ENCODE data around the gene KRT6C. TPM values are rescaled to one million over a fixed set of nuclear protein-coding genes. Genes with fewer than 3 reads are reported as not detected.
A peak's percentile ranks its signal among the peaks of the same experiment; 100 is the strongest.

Gene KRT6C
- total and polyA plus RNA-seq, 4 experiments from 2014 or later, result not detected

GRCh38 chr12:52423035-52423434 lies 50.6 kb downstream of the KRT6C start:
- H3K27ac Mint-ChIP-seq, result no peak overlapping the region
- H3K27me3 Mint-ChIP-seq, result peaks cover 13 to 22% of the 10 kb centered on the region in 2 donors
- H3K4me1 ChIP-seq (ENCODE audit: insufficient read depth, low read length), result no peaks in the 10 kb centered on the region
- ChIA-PET POLR2A (ENCODE audit: partially characterized antibody) (no interaction called here), CTCF (ENCODE audit: partially characterized antibody) (no interaction called here)
- no peaks in the 10 kb centered on the region for H3K9me3 ChIP-seq (ENCODE audit: control insufficient read depth in 1 of 2, low read length in 2 of 2)
- peak overlapping the region in 1 of 8 donors; percentile 53 for H3K4me3 Mint-ChIP-seq
- H3K4me1 Mint-ChIP-seq, result peaks cover 0 to 1% (median 0%) of the 10 kb centered on the region in 4 donors
- H3K36me3 ChIP-seq (ENCODE audit: insufficient read depth, low read length), result no peaks in the 10 kb centered on the region
- intact Hi-C loops (cut with micrococcal nuclease), result no loop called here
- H3K9me3 Mint-ChIP-seq, result no peaks in the 10 kb centered on the region
- H3K4me3 ChIP-seq (ENCODE audit: low read length in 2 of 2), result no peak overlapping the region
- H3K27ac ChIP-seq (ENCODE audit: low read depth, low read length), result no peak overlapping the region
- no peak for DNase-seq
- no peaks in the 10 kb centered on the region for H3K36me3 Mint-ChIP-seq
- H3K27me3 ChIP-seq (ENCODE audit: insufficient read depth, low read length), result no peaks in the 10 kb centered on the region

GRCh38 chr12:52419656-52420055 lies 53.9 kb downstream of the KRT6C start:
- Histone ChIP-seq H3K4me1 (ENCODE audit: insufficient read depth, low read length) (no peaks in the 10 kb centered on the region), H3K9me3 (ENCODE audit: control insufficient read depth in 1 of 2, low read length in 2 of 2) (no peaks in the 10 kb centered on the region), H3K27ac (ENCODE audit: low read depth, low read length) (no peak overlapping the region), H3K27me3 (ENCODE audit: insufficient read depth, low read length) (no peaks in the 10 kb centered on the region), H3K4me3 (ENCODE audit: low read length in 2 of 2) (no peak overlapping the region), H3K36me3 (ENCODE audit: insufficient read depth, low read length) (no peaks in the 10 kb centered on the region)
- ChIA-PET CTCF (ENCODE audit: partially characterized antibody) (no interaction called here), POLR2A (ENCODE audit: partially characterized antibody) (no interaction called here)
- no peak overlapping the region for H3K27ac Mint-ChIP-seq
- peaks cover 11 to 25% of the 10 kb centered on the region in 2 donors for H3K27me3 Mint-ChIP-seq
- no peak for DNase-seq
- no peaks in the 10 kb centered on the region for H3K36me3 Mint-ChIP-seq
- H3K9me3 Mint-ChIP-seq, result peaks cover 0 to 2% (median 0%) of the 10 kb centered on the region in 8 donors
- peaks cover 0 to 1% (median 0%) of the 10 kb centered on the region in 4 donors for H3K4me1 Mint-ChIP-seq
- H3K4me3 Mint-ChIP-seq, result no peak overlapping the region
- intact Hi-C loops (cut with micrococcal nuclease), result no loop called here

DNA sequence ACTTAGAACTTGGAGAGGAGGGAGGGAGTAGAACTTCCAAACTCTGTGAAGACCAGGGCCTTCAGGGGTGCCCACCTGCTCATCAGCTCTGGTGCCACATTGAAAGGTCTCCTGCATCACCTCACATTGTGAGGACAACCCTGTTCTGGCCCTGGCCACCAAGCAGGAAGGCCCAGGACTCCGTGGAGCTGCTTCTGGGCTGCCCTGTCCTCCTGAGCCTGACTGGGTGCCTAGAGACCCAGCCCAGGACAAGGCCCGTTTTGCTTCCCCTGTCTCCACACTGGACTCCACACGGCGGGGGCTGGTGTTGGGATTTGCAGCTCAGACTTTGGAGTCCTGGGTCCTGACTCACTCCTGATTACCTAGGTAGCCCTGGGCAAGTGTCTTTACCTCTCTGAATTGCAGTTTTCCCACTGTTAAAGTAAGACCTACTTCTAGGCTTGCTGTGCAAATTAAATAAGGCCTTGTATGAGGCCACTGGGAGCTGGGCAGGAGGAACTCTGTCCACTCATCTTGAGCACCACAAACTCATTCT lies 55.0 kb downstream of the KRT6C start:
- DNase-seq, result no peak
- H3K27ac ChIP-seq (ENCODE audit: low read depth, low read length), result no peak overlapping the region
- intact Hi-C loops (cut with micrococcal nuclease), result no loop called here
- ChIA-PET CTCF (ENCODE audit: partially characterized antibody) (no interaction called here), POLR2A (ENCODE audit: partially characterized antibody) (no interaction called here)
- no peaks in the 10 kb centered on the region for H3K9me3 ChIP-seq (ENCODE audit: control insufficient read depth in 1 of 2, low read length in 2 of 2)
- Mint-ChIP-seq H3K27me3 (peaks cover 11 to 29% of the 10 kb centered on the region in 2 donors), H3K36me3 (no peaks in the 10 kb centered on the region), H3K4me3 (no peak overlapping the region), H3K4me1 (peaks cover 0 to 1% (median 0%) of the 10 kb centered on the region in 4 donors), H3K27ac (no peak overlapping the region), H3K9me3 (peaks cover 0 to 2% (median 0%) of the 10 kb centered on the region in 8 donors)
- no peaks in the 10 kb centered on the region for H3K4me1 ChIP-seq (ENCODE audit: insufficient read depth, low read length)
- H3K4me3 ChIP-seq (ENCODE audit: low read length in 2 of 2), result no peak overlapping the region
- H3K36me3 ChIP-seq (ENCODE audit: insufficient read depth, low read length), result no peaks in the 10 kb centered on the region
- H3K27me3 ChIP-seq (ENCODE audit: insufficient read depth, low read length), result no peaks in the 10 kb centered on the region

Other genes starting within 250 kb of the KRT6C start
- gene KRT7, start 240.6 kb downstream of the KRT6C start, total RNA-seq, result not detected
- not detected for gene KRT7, start 240.6 kb downstream of the KRT6C start, polyA plus RNA-seq
- gene KRT86, start 199.2 kb downstream of the KRT6C start, total RNA-seq, result not detected
- not detected for gene KRT86, start 199.2 kb downstream of the KRT6C start, polyA plus RNA-seq
- not detected for gene KRT81, start 182.3 kb downstream of the KRT6C start, total RNA-seq
- not detected for gene KRT81, start 182.3 kb downstream of the KRT6C start, polyA plus RNA-seq
- not detected for gene KRT83, start 152.4 kb downstream of the KRT6C start, total RNA-seq
- not detected for gene KRT83, start 152.4 kb downstream of the KRT6C start, polyA plus RNA-seq
- gene KRT85, start 106.3 kb downstream of the KRT6C start, total RNA-seq, result not detected
- gene KRT85, start 106.3 kb downstream of the KRT6C start, polyA plus RNA-seq, result not detected
- gene KRT84, start 88.2 kb downstream of the KRT6C start, total RNA-seq, result not detected
- not detected for gene KRT84, start 88.2 kb downstream of the KRT6C start, polyA plus RNA-seq
- gene KRT82, start 67.5 kb downstream of the KRT6C start, total RNA-seq, result not detected
- gene KRT82, start 67.5 kb downstream of the KRT6C start, polyA plus RNA-seq, result not detected
- gene KRT75, start 39.4 kb downstream of the KRT6C start, total RNA-seq, result not detected
- not detected for gene KRT75, start 39.4 kb downstream of the KRT6C start, polyA plus RNA-seq
- gene KRT6B, start 21.7 kb downstream of the KRT6C start, total RNA-seq, result not detected
- gene KRT6B, start 21.7 kb downstream of the KRT6C start, polyA plus RNA-seq, result not detected
- gene KRT6A, start 19.5 kb upstream of the KRT6C start, total RNA-seq, result not detected
- gene KRT6A, start 19.5 kb upstream of the KRT6C start, polyA plus RNA-seq, result not detected
- not detected for gene KRT5, start 46.6 kb upstream of the KRT6C start, total RNA-seq
- not detected for gene KRT5, start 46.6 kb upstream of the KRT6C start, polyA plus RNA-seq
- not detected for gene KRT71, start 79.3 kb upstream of the KRT6C start, total RNA-seq
- gene KRT71, start 79.3 kb upstream of the KRT6C start, polyA plus RNA-seq, result not detected
- gene KRT74, start 100.0 kb upstream of the KRT6C start, total RNA-seq, result not detected
- not detected for gene KRT74, start 100.0 kb upstream of the KRT6C start, polyA plus RNA-seq
- gene KRT72, start 127.7 kb upstream of the KRT6C start, total RNA-seq, result 1 to 10 TPM; 7.7 to 8.4 TPM
- gene KRT72, start 127.7 kb upstream of the KRT6C start, polyA plus RNA-seq, result not detected
- 1 to 10 TPM; 5.7 to 6.0 TPM for gene KRT73, start 144.8 kb upstream of the KRT6C start, total RNA-seq
- 1 to 10 TPM; 1.2 to 1.3 TPM for gene KRT73, start 144.8 kb upstream of the KRT6C start, polyA plus RNA-seq
- gene KRT2, start 178.4 kb upstream of the KRT6C start, total RNA-seq, result under 1 TPM; 0.23 to 0.39 TPM
- under 1 TPM; 0.08 to 0.20 TPM for gene KRT2, start 178.4 kb upstream of the KRT6C start, polyA plus RNA-seq
- gene KRT1, start 206.6 kb upstream of the KRT6C start, total RNA-seq, result under 1 TPM in 1 of 2 experiments, not detected in 1; 0.67 TPM
- gene KRT1, start 206.6 kb upstream of the KRT6C start, polyA plus RNA-seq, result 10 to 100 TPM; 21.0 to 25.5 TPM
- not detected for gene KRT77, start 229.7 kb upstream of the KRT6C start, total RNA-seq
- gene KRT77, start 229.7 kb upstream of the KRT6C start, polyA plus RNA-seq, result not detected

Measured in CD4-positive, alpha-beta memory T cell (primary cell).